HG02981 (cell line): ENCODE data around the gene BMP5.
"Not testable (repeated sequence)": the region's sequence is repeated elsewhere in the genome, so short reads cannot be mapped to it uniquely, and the experiment has no call there.

Experiments used
- ATAC-seq: cut with Tn5 transposase; IDR thresholded peaks from one replicate; pipeline ENCODE4 v1.9.1; 2021; ENCODE audit warnings: mild to moderate bottlenecking, moderate library complexity; ENCODE audit not compliant: unreplicated experiment

BMP5 gene

DNA sequence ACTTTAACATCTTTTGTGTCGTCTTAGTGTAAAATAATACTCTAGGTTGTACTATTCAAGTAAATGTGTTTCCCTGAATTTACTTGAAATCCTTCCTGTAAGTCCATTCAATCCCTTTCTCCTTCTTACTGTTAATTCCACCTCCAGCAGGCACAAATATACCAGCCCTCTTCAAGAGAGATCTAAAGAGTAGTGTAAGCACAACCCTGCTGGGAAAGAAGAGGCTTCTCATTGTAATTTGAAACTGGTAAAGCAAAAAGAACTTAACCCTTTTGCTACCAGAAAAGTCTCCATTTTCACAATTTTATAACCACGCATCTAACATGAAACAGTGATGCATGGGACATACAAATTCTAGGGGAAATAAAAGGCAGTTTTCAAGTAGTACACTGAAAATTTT lies at the start of gene BMP5:
Gene BMP5, minus strand, starts transcription at position 191 of the 400 bp plus-strand sequence. CDS start 725 bp downstream, outside the sequence.
- no peak for ATAC-seq

GRCh38 chr6:55922406-55922805 lies 47.0 kb upstream of the BMP5 start:
- no peak for ATAC-seq

- no peak for ATAC-seq
Observed at GRCh38 chr6:55919716-55920308, 44.4 kb upstream of the BMP5 start.

DNA sequence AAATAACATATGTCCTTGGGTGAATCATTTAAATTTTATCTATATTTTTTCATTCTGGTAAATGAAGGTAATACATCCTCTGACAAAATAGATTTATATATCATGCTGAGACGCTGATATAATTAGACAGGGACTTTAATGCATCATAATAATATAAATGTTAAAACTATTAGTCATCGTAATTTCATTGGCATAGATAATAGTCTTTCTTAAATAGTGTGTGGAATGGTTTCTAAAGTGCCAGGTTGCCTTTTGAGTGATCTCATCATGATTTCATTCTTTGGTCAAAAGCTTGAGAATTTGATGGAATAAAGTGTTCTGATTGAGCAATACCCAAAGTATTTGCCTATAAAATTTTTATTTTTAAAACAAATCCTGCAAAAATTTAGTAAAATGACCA lies 43.2 kb upstream of the BMP5 start:
- ATAC-seq: no peak

GRCh38 chr6:55917751-55918415 lies 42.5 kb upstream of the BMP5 start:
- ATAC-seq: no peak

DNA sequence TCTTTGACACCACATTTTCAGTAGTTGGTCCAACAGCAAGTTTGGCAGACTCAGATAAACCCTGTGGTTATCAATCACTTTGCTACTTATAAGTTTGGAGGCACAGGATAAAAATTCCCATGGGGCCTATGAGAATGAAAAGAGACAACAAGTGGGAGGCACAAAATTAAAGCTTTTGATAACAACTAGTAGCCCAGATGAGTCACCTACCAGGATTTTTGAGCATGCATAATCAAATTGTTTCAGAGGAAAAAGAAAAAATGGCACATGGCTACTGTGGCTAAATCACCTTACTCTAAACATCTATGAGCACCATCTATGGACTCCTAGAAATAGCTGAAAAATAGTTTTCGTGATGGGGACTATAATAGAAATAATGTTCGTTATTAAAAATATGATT lies 40.8 kb upstream of the BMP5 start:
- ATAC-seq: no peak

DNA sequence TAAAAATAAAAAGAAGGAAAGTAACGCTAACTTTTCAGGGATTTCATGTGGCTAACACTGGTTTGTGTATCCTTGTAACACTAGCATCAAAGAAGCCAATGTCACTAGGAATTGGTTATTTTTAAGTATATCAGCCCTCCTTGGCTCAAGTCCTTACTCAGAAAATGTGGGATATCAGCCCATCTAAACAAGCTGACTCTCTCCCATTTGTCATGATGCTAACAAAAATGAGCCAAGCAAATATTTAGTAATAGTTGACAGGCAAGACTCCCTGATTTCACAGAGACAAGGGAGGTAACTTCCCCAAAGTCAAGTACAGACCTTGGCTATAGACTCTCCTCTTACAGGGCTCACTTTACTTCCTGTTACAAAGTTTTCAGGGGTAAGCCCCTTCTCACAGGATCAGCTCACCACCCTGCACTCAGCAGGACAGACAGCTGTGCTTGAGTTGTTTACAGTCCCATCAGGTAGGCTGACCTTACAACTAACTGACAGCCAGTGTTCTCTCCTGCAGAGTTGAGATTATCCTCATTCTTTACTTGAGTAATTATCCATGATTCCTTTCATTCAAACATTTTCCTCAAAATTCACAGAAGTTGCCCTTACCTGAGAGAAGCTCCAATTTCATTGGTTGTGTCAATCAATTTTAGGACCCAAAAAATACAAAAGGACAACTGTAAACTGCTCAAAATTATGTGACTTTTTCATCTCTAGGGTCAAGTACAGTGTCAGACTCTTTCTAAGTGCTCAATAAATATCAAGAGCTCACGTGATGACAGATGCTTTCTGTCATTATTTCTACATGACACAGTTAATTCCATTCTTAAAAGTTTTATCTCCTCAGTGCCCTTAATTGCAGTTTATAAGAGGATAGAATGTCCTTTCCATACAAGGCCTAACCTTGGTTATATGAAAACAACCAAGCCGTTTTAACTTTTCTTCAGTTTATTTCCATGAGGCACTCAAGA lies 38.1 kb upstream of the BMP5 start:
- ATAC-seq: no peak

DNA sequence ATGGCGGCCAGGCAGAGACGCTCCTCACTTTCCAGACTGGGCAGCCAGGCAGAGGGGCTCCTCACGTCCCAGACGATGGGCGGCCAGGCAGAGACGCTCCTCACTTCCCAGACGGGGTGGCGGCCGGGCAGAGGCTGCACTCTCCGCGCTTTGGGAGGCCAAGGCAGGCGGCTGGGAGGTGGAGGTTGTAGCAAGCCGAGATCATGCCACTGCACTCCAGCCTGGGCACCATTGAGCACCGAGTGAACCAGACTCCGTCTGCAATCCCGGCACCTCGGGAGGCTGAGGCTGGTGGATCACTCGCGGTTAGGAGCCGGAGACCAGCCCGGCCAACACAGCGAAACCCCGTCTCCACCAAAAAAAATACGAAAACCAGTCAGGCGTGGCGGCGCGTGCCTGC lies 35.1 kb upstream of the BMP5 start:
- not testable (repeated sequence) for ATAC-seq

DNA sequence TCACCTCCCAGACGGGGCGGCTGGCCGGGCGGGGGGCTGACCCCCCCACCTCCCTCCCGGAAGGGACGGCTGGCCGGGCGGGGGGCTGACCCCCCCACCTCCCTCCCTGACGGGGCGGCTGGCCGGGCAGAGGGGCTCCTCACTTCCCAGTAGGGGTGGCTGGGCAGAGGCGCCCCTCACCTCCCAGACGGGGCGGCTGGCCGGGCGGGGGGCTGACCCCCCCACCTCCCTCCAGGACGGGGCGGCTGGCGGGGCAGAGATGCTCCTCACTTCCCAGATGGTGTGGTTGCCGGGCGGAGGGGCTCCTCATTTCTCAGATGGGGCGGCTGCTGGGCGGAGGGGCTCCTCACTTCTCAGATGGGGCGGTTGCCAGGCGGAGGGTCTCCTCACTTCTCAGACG lies 34.5 kb upstream of the BMP5 start:
- not testable (repeated sequence) for ATAC-seq

DNA sequence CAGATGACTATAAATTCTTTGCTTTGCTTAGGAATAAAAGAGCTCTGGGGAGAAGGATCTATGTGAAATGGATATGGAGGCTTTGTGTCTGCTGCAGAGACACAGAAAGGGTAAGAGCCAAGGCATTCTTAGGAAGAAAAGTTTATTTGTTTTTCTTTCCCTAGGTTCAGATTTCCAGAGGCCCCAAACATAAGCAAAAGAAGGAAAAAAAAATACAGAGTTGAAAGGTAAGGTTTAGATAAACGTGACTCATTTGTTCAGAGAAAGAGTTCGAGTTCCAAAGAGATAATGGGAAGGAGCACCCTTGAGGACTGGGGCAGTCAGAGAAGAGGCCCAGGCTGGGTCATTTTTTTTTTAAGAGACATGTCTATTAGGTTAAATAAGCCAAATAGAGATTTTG lies 27.4 kb upstream of the BMP5 start:
- ATAC-seq: no peak

DNA sequence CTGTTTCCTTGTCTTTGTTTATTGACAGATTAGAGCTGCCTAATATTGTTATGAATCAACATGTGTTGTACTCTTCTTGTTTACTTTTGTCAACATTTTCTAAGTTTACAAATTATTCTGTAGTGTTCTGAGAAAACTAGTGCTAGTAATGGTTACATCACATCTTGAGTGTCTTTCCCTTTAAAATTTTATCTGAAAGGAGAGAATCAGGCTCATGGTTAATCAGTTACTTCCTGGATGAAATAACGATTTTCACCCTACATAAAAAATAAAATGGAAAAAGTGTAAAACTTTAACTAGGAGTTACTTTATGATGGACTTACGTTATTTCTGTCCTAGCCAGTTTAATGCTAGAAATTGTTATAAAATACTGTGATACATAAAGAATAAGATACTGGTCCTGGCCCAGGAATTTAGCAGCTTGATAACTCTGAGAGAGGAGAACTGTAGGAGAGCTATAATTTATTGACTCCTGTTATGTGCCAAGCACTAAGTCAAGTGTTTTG lies 26.4 kb upstream of the BMP5 start:
- no peak for ATAC-seq

- no peak for ATAC-seq
Observed at GRCh38 chr6:55898342-55898741, 23.0 kb upstream of the BMP5 start.

DNA sequence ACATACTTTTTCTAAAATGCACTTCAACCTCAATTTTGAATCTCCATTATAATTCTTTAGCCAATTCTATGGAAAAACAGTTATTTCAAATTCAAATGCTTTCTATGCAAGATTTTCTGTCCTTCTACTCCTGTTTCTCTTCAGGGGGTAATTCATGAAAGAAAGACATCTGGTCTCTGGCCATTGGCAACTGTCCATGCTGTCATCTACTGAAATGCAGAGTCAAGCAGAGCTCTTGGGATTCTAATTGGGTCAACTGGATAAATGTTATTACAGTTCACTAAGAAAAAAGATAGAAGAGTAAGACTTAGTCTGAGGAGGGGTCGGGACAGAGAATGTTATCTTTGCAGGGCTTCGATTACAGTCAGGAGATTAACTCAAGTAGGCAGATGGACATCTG lies 22.0 kb upstream of the BMP5 start:
- ATAC-seq: no peak

- no peak for ATAC-seq
Observed at GRCh38 chr6:55895972-55896730, 20.8 kb upstream of the BMP5 start.

DNA sequence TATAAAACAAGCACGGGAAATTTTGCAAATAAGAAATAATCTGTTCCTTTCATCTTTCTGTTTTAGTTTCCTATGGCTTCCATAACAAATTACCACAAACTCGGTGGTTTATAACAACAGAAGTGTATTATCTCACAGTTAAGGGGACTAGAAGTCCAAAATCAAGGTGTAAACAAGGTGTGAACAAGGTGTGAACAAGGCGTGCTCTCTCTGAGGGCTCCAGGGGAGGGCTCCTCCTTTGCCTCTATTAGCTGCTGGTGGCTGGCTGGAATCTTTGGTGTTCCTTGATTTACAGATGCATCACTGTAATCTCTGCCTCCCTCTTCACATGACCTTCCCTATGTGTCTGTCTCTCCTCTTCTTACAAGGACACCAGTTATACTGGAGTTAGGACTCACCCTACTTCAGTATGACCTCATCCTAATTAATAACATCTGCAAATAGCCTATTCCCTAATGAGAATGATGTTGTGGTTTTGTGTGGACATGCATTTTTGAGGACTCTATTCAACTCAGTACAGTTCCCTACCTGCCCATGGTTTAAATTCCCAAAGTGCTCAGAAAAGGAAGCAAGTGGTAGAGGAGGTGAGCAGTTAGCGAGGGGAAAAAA lies 17.5 kb upstream of the BMP5 start:
- ATAC-seq: no peak

GRCh38 chr6:55888917-55889316 lies 13.5 kb upstream of the BMP5 start:
- ATAC-seq: peak; percentile 77

- ATAC-seq: no peak
Observed at GRCh38 chr6:55886185-55886836, 10.9 kb upstream of the BMP5 start.

DNA sequence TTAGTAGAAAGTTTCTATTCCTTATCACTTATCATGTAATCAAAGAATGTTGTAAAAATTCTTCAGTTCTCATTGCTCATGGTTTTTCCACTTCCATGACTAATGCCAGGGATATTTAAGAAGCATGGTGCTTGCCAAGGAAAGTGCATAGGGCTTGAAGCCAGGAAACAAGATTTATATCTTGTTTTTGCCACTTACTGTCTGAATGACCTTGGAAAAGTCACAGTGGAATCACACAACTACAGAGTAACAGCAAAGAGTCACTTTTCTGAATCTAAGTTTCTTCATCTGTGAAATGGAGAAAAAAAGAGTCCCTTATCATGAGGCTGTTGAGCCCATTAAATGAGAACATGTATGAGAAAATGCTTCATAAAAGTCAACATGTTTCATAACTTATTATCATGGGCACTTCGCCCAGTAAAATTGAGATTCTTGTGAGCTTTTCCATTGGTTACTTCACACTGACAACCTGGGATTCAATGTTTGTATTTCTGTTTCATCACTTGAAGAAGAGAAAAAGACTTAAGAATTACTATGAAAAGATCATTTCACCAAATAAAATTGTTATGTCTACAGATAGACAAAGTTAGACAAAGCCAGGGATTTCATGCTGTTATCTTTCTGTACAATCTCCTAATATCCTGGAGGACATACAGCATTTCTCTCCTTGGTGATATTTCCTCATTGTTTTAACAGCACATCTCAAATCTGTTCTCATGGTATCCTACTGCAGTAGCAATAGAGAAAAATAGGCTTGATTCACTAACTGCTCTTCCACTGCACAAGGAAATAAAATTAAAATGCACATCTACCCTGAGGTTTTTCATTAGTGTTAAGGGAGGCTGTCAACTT lies 7.6 kb upstream of the BMP5 start:
- ATAC-seq: no peak

DNA sequence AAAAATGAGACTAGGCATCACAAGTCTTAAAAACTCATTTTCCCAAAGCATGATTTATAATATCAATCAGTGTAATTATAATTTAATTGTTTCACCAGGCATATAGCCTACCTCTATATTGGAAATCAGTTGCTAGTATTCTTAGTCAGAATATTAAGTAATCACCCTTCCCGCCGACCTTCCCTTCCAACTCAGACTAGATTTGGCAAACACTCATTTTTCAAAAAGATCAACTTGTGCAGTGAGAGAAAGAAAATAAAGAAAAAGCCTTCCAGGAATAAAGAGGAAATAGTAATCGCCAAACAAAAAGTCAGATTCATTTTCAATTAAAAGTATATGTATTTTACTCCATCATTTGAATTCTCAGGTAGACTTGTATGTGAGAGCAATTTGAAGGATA lies 1.9 kb upstream of the BMP5 start:
- ATAC-seq: no peak
